Measurements from ENCODE around the gene GRAP.

GRAP gene

GRCh38 chr17:18984273-18985114, 62.3 kb downstream of the GRAP start:
- DNase-seq (ENCODE audit: low spot score), result no peak

DNA sequence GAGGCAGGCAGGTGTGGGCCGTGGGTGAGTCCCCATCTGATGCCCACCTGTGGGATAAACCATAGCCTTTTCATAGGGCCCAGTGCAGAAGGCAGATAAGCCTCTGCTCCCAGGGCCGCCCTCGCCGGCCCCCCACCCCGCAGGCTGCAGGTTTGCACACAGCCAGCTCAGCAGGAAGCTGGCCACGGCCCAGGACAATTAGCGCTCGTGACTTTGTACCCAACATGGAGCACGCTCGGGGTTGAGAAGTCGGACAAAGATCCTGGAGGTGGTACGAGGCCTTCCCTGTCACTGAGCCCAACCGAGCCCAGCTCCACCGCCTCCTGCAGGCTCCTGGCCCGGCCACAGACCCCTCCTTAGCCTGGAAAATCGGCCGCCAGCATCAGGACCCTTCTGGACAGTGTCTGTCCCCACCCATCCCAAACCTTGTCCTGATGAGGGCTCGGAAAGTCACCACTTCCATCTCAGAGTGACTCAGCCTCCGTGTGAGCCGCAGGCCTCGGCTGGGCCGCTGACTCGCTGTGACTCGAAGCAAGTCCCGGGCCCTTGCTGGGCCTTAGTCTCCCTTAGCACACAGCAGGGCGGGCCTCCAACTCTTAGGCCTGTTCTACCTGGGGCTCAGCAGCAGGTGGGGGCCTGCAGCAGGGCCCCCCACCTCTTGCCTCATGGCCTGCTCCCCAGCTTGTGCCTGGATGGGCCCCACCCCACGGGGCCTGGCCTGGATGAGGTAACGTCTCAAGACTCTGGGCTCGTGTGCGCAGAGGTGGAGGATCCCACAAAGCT, 64.9 kb downstream of the GRAP start:
- DNase-seq (ENCODE audit: low spot score), result no peak

DNA sequence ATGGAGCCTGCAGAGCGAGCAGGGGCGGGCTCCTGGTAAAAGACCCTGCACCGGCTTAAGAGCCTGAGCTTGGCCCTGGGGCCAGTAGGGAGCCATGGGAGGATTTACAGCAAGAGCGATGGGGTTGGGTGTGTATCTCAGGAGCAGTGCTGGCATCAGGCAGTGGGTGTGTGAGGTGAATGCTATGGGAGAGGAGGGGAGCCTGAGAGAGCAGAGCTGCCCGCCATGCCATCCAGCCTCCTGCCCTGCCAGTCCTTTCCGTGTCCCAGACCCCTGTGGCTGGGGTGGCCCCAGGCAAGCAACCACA, 65.5 kb downstream of the GRAP start:
- DNase-seq (ENCODE audit: low spot score), result no peak

- DNase-seq (ENCODE audit: low spot score), result no peak
Measured at GRCh38 chr17:18980682-18981334, 65.9 kb downstream of the GRAP start.

GRCh38 chr17:18978655-18979054, 68.1 kb downstream of the GRAP start:
- DNase-seq (ENCODE audit: low spot score), result no peak

DNA sequence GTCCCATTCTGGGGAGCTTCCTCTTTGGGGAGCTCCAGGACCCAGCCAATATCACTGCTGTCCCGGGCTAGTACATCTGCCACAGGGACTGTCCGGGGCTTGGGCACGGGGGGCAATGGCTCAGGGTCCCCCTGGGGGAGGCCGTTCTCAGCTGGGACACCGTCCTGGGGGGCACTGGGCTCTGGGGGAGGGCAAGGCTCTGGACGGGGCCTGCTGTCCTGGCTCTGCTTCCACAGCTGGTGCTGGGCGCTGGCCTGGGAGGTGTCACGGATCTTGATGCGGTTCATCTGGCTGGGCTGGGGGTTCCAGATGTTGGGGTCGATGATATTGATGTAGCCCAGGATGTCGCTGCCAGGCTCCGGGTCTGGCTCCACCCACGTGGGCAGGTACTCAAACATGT, 68.7 kb downstream of the GRAP start:
- no peak for DNase-seq (ENCODE audit: low spot score)

DNA sequence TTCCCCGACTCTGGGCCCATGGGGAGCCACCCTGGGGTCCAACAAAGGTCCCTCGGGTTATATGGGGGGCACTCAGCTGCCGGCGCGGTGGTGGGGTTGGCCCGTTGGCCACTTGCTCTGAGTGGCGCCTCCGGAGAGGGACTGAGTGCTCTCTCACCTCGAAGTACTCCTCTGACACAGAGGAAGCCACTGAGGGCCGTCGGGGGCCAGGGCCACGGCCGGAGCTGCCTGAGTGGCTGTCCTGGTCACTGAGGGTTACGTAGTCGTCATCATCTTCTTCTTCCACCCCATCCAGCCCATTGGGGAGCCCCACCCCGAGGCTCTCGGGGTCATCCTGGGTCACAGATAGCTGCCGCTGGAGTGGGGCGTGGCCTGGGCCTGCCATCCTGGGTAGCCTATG, 69.1 kb downstream of the GRAP start:
- DNase-seq (ENCODE audit: low spot score), result no peak

DNA sequence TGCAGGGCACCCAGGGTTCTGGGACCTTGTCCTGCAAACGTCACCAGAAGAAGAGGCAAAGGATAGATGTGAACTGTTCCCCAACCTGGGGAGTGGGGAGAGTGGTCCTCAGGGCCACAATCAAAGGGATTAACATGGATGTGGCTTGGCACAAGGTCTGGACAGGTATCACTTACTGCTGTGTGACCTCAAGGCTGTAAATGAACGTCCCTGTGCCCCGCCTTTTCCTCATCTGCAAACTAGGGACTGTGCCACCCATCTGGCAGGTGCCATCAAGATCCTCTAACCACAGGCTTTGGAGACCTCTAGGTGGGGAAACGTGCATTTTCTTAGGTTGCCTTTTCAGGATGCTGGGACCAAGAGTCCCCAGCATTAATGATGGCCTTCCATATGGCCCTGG, 69.7 kb downstream of the GRAP start:
- DNase-seq (ENCODE audit: low spot score), result no peak

- no peak for DNase-seq (ENCODE audit: low spot score)
Measured at GRCh38 chr17:18976201-18976600, 70.6 kb downstream of the GRAP start.

GRCh38 chr17:18975597-18975996, 71.2 kb downstream of the GRAP start:
- no peak for DNase-seq (ENCODE audit: low spot score)

- DNase-seq (ENCODE audit: low spot score), result no peak
Measured at GRCh38 chr17:18974407-18975149, 72.2 kb downstream of the GRAP start.

DNA sequence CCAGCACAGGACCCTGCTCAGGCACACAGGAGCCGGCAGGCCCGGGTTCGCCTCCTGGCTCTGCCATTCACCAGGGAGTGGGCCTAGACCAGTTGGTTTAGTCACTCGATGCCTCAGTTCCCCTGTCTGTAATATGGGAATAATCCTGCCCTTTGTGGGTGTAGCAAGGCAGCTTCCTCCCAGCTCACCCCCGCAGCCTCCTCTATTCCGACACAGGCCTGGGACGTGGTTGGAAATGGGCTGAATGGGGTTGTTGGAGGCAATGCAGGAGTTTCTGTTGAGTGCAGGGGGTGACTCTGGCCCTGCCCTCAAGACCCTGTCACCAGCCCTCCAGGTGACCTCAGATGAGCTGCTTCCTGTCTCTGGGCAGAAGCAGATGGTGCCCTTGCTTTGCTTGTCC, 75.0 kb downstream of the GRAP start:
- no peak for DNase-seq (ENCODE audit: low spot score)

Data from pons (tissue), 1 donor.